ENCODE results near the gene HPSE2. TPM values are rescaled to one million over a fixed set of nuclear protein-coding genes. Genes with fewer than 3 reads are reported as not detected.

HPSE2 gene
- total RNA-seq, 1 experiment from 2014 or later, result 0.20 TPM

DNA sequence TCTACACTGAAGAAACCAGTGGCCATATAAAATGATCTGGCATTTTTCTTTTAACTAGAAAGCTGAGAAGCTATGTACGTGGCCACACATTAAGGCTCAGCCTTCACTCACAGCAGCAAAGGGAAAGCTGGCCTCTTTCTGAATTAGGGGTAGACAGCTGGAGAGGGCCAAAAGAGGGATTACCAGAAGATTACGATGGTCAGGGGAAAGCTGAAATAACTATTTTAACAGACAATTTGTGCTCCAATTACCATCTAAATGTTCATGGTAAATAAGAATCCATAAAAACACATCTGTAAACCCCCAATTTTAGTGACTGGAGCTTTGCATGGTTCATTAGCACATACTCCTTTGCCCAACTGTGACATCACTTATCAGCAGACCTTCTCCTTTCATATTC, 314.3 kb downstream of the HPSE2 start:
- no peak overlapping the region for H2BK5ac ChIP-seq (ENCODE audit: insufficient read length, low read length)
- H3K36me3 Mint-ChIP-seq (ENCODE audit: insufficient read depth in 1 of 3, low read depth in 3 of 3), result no peaks in the 10 kb centered on the region
- no peak overlapping the region for H2AFZ ChIP-seq (ENCODE audit: low read length)
- H3K4me3 Mint-ChIP-seq, result no peak overlapping the region
- H3K4ac ChIP-seq (ENCODE audit: low read depth, low read length), result no peak overlapping the region
- H3K79me1 ChIP-seq (ENCODE audit: insufficient read depth, low read depth, low read length, poor library complexity, severe bottlenecking), result no peaks in the 10 kb centered on the region
- no peak overlapping the region for H2BK120ac ChIP-seq (ENCODE audit: low read depth, low read length, poor library complexity, severe bottlenecking)
- H3T11ph ChIP-seq (ENCODE audit: low read length), result no peak overlapping the region
- no peak overlapping the region for H2AK5ac ChIP-seq (ENCODE audit: insufficient read length, low read length)
- no peak for DNase-seq
- no peak overlapping the region for H4K5ac ChIP-seq (ENCODE audit: insufficient read length, low read depth, low read length)
- H3K56ac ChIP-seq (ENCODE audit: insufficient read length, low read depth, low read length), result no peak overlapping the region
- no peak for TF ChIP-seq CTCF (conservative IDR thresholded peaks at IDR 0.05)
- H2BK15ac ChIP-seq (ENCODE audit: low read depth, low read length), result no peak overlapping the region
- H3K9me3 ChIP-seq (ENCODE audit: control insufficient read depth, low read depth, low read length), result no peaks in the 10 kb centered on the region
- no peaks in the 10 kb centered on the region for H3K4me1 Mint-ChIP-seq
- H3K79me2 ChIP-seq (ENCODE audit: insufficient read depth, low read length), result no peaks in the 10 kb centered on the region
- H3K27ac Mint-ChIP-seq, result no peak overlapping the region
- no peak overlapping the region for H2BK20ac ChIP-seq (ENCODE audit: low read depth, low read length, poor library complexity, severe bottlenecking)
- no peaks in the 10 kb centered on the region for H3K27me3 ChIP-seq (ENCODE audit: insufficient read depth, low read length)
- no peak overlapping the region for H3K14ac ChIP-seq (ENCODE audit: insufficient read depth, low read length)
- H3K9ac ChIP-seq (ENCODE audit: extremely low read depth, insufficient read length, low read length), result no peak overlapping the region
- H3K23me2 ChIP-seq (ENCODE audit: insufficient read length, low read depth, low read length, poor library complexity, severe bottlenecking), result no peaks in the 10 kb centered on the region
- peaks cover 1% of the 10 kb centered on the region; the same call in 1 of the 2 replicates for H3K27me3 Mint-ChIP-seq (ENCODE audit: low read depth)
- no peak overlapping the region for H3K23ac ChIP-seq (ENCODE audit: insufficient read length, low read depth, low read length)
- no peaks in the 10 kb centered on the region for H3K4me1 ChIP-seq (ENCODE audit: insufficient read depth, low read length)
- H4K8ac ChIP-seq (replicated peaks; ENCODE audit: insufficient read length, low read depth, low read length), result no peak overlapping the region
- H4K91ac ChIP-seq (ENCODE audit: insufficient read length, low read depth, low read length), result no peak overlapping the region
- no peaks in the 10 kb centered on the region for H4K20me1 ChIP-seq (ENCODE audit: control insufficient read depth, insufficient read depth, insufficient read length)
- no peak overlapping the region for H3K4me2 ChIP-seq (ENCODE audit: insufficient read depth, insufficient read length, low read length)
- H3K18ac ChIP-seq (ENCODE audit: insufficient read length, low read depth, low read length), result no peak overlapping the region
- no CpG with 5 or more reads among the region's 2 CpGs for WGBS (ENCODE audit: extremely low coverage, insufficient read length, low lambda C conversion rate)
- H3K9me3 Mint-ChIP-seq, result no peaks in the 10 kb centered on the region
- no peak overlapping the region for H2BK12ac ChIP-seq (ENCODE audit: insufficient read length, low read depth, low read length)
- no peak overlapping the region for H3K27ac ChIP-seq (ENCODE audit: insufficient read length, low read depth, low read length)
